Measurements from ENCODE around the gene ARPC4.

The ARPC4 gene

DNA sequence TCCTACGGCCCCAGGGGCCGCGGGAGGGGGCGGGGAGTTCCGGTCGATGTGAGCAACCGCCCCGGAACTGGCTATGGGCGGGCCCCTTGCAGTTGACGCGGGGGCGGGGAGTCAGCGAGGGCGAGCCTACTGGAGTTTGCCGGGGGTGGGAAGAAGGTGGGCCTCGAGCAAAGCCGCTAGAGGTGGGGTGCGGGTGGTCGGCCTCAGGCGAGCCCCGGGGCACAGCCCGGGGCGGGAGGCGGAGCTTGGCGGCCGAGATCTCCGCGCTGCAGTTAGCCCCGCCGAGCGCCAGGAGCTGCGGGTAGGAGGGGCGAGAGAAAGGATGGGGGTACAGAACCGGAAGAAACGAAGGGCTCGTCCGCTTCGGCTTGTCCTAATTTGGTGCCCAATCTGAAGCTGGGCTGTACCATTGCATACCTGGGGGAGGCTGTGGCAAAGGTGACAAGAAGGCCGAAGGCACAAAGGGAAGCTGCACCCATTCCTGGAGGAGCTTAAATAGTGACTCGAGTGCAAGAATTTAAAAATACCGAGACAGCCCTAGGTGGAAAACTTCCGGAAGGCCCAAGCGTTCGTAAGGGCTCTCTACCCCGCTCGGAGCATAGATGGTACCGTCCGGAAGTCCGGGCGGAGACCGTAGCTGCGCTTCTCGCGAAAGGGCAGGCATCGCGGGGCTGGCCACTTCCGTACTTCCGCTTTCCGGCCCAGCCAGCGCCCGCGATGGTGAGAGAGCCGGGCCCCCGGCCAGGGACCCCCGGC, at the start of gene ARPC4, which contains the start of gene TADA3:
ARPC4 (plus strand) TSS at position 678 of the 756 bp plus-strand sequence; CDS start at position 718, 40 bp downstream.
TADA3 (minus strand) TSS at position 69 of the 756 bp plus-strand sequence. CDS start 1,007 bp downstream, outside the sequence.
- TF ChIP-seq OSR1 (CRISPR knock-in tag; IDR thresholded peaks at IDR 0.05) (no peak), CSDC2 (CRISPR knock-in tag; IDR thresholded peaks at IDR 0.05) (no peak), PPARA (CRISPR knock-in tag; IDR thresholded peaks at IDR 0.05; ENCODE audit: borderline replicate concordance) (no peak), ESRRG (CRISPR knock-in tag; IDR thresholded peaks at IDR 0.05) (no peak), ZNF8 (CRISPR knock-in tag; IDR thresholded peaks at IDR 0.05) (no peak), ZNF565 (CRISPR knock-in tag; conservative IDR thresholded peaks at IDR 0.05; ENCODE audit: low read depth) (no peak), SNAI2 (CRISPR knock-in tag; IDR thresholded peaks at IDR 0.05) (no peak), ISL1 (CRISPR knock-in tag; IDR thresholded peaks at IDR 0.05) (no peak)
- TF ChIP-seq, protein P1, sequence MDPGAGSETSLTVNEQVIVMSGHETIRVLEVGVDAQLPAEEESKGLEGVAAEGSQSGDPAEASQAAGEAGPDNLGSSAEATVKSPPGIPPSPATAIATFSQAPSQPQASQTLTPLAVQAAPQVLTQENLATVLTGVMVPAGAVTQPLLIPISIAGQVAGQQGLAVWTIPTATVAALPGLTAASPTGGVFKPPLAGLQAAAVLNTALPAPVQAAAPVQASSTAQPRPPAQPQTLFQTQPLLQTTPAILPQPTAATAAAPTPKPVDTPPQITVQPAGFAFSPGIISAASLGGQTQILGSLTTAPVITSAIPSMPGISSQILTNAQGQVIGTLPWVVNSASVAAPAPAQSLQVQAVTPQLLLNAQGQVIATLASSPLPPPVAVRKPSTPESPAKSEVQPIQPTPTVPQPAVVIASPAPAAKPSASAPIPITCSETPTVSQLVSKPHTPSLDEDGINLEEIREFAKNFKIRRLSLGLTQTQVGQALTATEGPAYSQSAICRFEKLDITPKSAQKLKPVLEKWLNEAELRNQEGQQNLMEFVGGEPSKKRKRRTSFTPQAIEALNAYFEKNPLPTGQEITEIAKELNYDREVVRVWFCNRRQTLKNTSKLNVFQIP (CRISPR knock-in tag; IDR thresholded peaks at IDR 0.05; ENCODE audit: borderline replicate concordance, low read depth) = no peak
- peak; percentile 93 for ATAC-seq

DNA sequence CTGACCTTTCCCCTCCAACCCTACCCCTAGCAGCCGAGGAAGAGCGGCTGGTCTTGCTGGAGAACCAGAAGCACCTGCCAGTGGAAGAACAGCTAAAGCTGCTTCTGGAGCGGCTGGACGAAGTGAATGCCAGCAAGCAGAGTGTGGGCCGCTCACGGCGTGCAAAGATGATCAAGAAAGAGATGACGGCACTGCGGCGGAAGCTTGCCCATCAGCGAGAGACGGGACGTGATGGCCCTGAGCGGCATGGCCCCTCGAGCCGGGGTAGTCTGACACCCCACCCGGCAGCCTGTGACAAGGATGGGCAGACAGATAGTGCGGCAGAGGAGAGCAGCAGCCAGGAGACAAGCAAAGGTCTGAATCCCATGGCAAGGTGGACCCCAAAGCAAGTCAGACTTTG, 49.3 kb upstream of the ARPC4 start:
- no peak for TF ChIP-seq ISL1 (CRISPR knock-in tag; IDR thresholded peaks at IDR 0.05)
- no peak for TF ChIP-seq SNAI2 (CRISPR knock-in tag; IDR thresholded peaks at IDR 0.05)
- TF ChIP-seq RARB (CRISPR knock-in tag; IDR thresholded peaks at IDR 0.05) = no peak
- no peak for TF ChIP-seq ZNF8 (CRISPR knock-in tag; IDR thresholded peaks at IDR 0.05)
- TF ChIP-seq, protein P2, sequence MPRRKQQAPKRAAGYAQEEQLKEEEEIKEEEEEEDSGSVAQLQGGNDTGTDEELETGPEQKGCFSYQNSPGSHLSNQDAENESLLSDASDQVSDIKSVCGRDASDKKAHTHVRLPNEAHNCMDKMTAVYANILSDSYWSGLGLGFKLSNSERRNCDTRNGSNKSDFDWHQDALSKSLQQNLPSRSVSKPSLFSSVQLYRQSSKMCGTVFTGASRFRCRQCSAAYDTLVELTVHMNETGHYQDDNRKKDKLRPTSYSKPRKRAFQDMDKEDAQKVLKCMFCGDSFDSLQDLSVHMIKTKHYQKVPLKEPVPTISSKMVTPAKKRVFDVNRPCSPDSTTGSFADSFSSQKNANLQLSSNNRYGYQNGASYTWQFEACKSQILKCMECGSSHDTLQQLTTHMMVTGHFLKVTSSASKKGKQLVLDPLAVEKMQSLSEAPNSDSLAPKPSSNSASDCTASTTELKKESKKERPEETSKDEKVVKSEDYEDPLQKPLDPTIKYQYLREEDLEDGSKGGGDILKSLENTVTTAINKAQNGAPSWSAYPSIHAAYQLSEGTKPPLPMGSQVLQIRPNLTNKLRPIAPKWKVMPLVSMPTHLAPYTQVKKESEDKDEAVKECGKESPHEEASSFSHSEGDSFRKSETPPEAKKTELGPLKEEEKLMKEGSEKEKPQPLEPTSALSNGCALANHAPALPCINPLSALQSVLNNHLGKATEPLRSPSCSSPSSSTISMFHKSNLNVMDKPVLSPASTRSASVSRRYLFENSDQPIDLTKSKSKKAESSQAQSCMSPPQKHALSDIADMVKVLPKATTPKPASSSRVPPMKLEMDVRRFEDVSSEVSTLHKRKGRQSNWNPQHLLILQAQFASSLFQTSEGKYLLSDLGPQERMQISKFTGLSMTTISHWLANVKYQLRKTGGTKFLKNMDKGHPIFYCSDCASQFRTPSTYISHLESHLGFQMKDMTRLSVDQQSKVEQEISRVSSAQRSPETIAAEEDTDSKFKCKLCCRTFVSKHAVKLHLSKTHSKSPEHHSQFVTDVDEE (CRISPR knock-in tag; IDR thresholded peaks at IDR 0.05) = no peak
- TF ChIP-seq GLIS3 (CRISPR knock-in tag; IDR thresholded peaks at IDR 0.05) = no peak
- no peak for TF ChIP-seq CSDC2 (CRISPR knock-in tag; IDR thresholded peaks at IDR 0.05)
- TF ChIP-seq TOX (CRISPR knock-in tag; IDR thresholded peaks at IDR 0.05; ENCODE audit: borderline replicate concordance) = no peak
- TF ChIP-seq BACH2 (CRISPR knock-in tag; IDR thresholded peaks at IDR 0.05; ENCODE audit: borderline replicate concordance) = no peak
- no peak for TF ChIP-seq OSR1 (CRISPR knock-in tag; IDR thresholded peaks at IDR 0.05)
- TF ChIP-seq TCF4 (CRISPR knock-in tag; IDR thresholded peaks at IDR 0.05; ENCODE audit: borderline replicate concordance) = no peak
- no peak for ATAC-seq

DNA sequence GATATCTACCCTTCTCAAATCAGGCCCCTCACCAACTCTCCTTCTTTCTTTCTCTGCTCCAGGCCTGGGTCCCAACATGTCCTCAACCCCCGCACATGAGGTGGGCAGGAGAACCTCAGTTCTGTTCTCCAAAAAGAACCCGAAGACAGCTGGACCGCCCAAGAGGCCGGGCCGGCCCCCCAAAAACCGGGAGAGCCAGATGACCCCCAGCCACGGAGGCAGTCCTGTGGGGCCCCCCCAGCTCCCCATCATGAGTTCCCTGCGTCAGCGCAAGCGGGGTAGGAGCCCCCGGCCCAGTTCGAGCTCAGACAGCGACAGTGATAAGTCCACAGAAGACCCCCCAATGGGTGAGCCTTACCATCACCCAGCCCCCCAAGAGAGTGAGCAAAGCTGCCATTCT, 48.7 kb upstream of the ARPC4 start:
- no peak for TF ChIP-seq ZNF70 (CRISPR knock-in tag; IDR thresholded peaks at IDR 0.05)
- no peak for TF ChIP-seq OSR1 (CRISPR knock-in tag; IDR thresholded peaks at IDR 0.05)
- no peak for TF ChIP-seq TCF4 (CRISPR knock-in tag; IDR thresholded peaks at IDR 0.05; ENCODE audit: borderline replicate concordance)
- TF ChIP-seq, protein P3, sequence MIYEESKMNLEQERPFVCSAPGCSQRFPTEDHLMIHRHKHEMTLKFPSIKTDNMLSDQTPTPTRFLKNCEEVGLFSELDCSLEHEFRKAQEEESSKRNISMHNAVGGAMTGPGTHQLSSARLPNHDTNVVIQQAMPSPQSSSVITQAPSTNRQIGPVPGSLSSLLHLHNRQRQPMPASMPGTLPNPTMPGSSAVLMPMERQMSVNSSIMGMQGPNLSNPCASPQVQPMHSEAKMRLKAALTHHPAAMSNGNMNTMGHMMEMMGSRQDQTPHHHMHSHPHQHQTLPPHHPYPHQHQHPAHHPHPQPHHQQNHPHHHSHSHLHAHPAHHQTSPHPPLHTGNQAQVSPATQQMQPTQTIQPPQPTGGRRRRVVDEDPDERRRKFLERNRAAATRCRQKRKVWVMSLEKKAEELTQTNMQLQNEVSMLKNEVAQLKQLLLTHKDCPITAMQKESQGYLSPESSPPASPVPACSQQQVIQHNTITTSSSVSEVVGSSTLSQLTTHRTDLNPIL (CRISPR knock-in tag; IDR thresholded peaks at IDR 0.05; ENCODE audit: low read depth) = no peak
- TF ChIP-seq ZFP3 (CRISPR knock-in tag; IDR thresholded peaks at IDR 0.05) = no peak
- no peak for ATAC-seq

DNA sequence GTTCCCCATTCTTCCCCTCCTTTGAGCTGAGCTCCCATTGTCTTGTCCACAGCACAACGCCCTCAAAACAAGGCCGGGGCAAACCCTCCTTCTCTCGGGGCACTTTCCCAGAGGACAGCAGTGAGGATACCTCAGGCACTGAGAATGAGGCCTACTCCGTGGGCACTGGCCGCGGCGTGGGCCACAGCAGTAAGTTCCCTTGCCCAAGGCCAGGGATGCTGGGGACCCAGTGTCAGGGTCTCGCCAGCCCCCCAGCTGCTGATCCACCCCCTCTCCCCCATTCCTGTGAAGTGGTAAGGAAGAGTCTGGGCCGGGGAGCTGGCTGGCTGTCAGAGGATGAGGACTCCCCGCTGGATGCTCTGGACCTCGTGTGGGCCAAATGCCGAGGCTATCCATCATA, 47.4 kb upstream of the ARPC4 start:
- no peak for TF ChIP-seq TOX (CRISPR knock-in tag; IDR thresholded peaks at IDR 0.05; ENCODE audit: borderline replicate concordance)
- no peak for TF ChIP-seq CSDC2 (CRISPR knock-in tag; IDR thresholded peaks at IDR 0.05)
- TF ChIP-seq, protein P2 (CRISPR knock-in tag; IDR thresholded peaks at IDR 0.05) = no peak
- no peak for TF ChIP-seq ISL1 (CRISPR knock-in tag; IDR thresholded peaks at IDR 0.05)
- TF ChIP-seq, protein P1 (CRISPR knock-in tag; IDR thresholded peaks at IDR 0.05; ENCODE audit: borderline replicate concordance, low read depth) = no peak
- no peak for TF ChIP-seq BACH2 (CRISPR knock-in tag; IDR thresholded peaks at IDR 0.05; ENCODE audit: borderline replicate concordance)
- TF ChIP-seq OSR1 (CRISPR knock-in tag; IDR thresholded peaks at IDR 0.05) = no peak
- TF ChIP-seq ZC3H10 (CRISPR knock-in tag; IDR thresholded peaks at IDR 0.05) = no peak
- no peak for TF ChIP-seq TCF4 (CRISPR knock-in tag; IDR thresholded peaks at IDR 0.05; ENCODE audit: borderline replicate concordance)
- TF ChIP-seq SNAI2 (CRISPR knock-in tag; IDR thresholded peaks at IDR 0.05) = no peak

More for the DNA sequence above, 47.4 kb upstream of the ARPC4 start:
- no peak for ATAC-seq
